Measurements from ENCODE around the gene CEP85L. TPM values are rescaled to one million over a fixed set of nuclear protein-coding genes. Genes with fewer than 3 reads are reported as not detected.

Gene CEP85L
- polyA plus RNA-seq, 1 of the 3 experiments (the other 2 are of a cell fraction), result 1.1 TPM

- ChIA-PET POLR2A (no interaction called here), CTCF (interaction anchor here (1.2 kb wide), 1 partner anchor 9 kb away, joined by 5 read pairs; no protein-coding TSS in a partner anchor)
- H4K20me1 ChIP-seq (ENCODE audit: insufficient read depth), result peaks cover 5% of the 10 kb centered on the region; the same call in 1 of the 2 replicates
- no peak overlapping the region for H3K4me2 ChIP-seq
- no peaks in the 10 kb centered on the region for H3F3A ChIP-seq (replicated peaks; ENCODE audit: insufficient read depth)
- TF ChIP-seq GATA2 (CRISPR knock-in tag; IDR thresholded peaks at IDR 0.05) (no peak), USF1 (IDR thresholded peaks at IDR 0.05; ENCODE audit: borderline replicate concordance, low read depth) (no peak), CHD2 (IDR thresholded peaks at IDR 0.05; ENCODE audit: low read length, partially characterized antibody) (no peak), FOXJ3 (CRISPR knock-in tag; IDR thresholded peaks at IDR 0.05) (no peak), USF2 (IDR thresholded peaks at IDR 0.05; ENCODE audit: borderline replicate concordance, low read depth, low read length) (no peak), POLR2AphosphoS5 (IDR thresholded peaks at IDR 0.05; ENCODE audit: low read depth, low read length) (no peak), PBX3 (IDR thresholded peaks at IDR 0.05) (no peak), TCF12 (IDR thresholded peaks at IDR 0.05) (no peak), RCOR1 (IDR thresholded peaks at IDR 0.05; ENCODE audit: low read length) (no peak), YY1 (IDR thresholded peaks at IDR 0.05; ENCODE audit: low read depth) (no peak), NFIC (IDR thresholded peaks at IDR 0.05; ENCODE audit: borderline replicate concordance) (no peak), FOXM1 (IDR thresholded peaks at IDR 0.05; ENCODE audit: low read depth) (no peak), REST (IDR thresholded peaks at IDR 0.05; ENCODE audit: low read depth, low read length) (no peak), TEAD4 (IDR thresholded peaks at IDR 0.05; ENCODE audit: borderline replicate concordance, insufficient read depth) (no peak), SMC3 (IDR thresholded peaks at IDR 0.05; ENCODE audit: low read depth, low read length) (no peak)
- no peaks in the 10 kb centered on the region for H3K27me3 ChIP-seq (ENCODE audit: insufficient read depth)
- H3K36me3 ChIP-seq (replicated peaks in 1 of 2; ENCODE audit: control insufficient read depth in 1 of 2, insufficient read depth in 2 of 2, low read length in 1 of 2), result peaks cover 0 to 5% of the 10 kb centered on the region in 2 experiments
- H3K27ac ChIP-seq (ENCODE audit: low read depth in 2 of 2, low read length in 1 of 2), result no peak overlapping the region
- H3K9me3 ChIP-seq, result no peaks in the 10 kb centered on the region
- no peak overlapping the region for H3K9ac ChIP-seq
- WGBS (ENCODE audit: low lambda C conversion rate), result 70% methylated on average over 6 of the region's 6 CpGs
- no peaks in the 10 kb centered on the region; a peak in 1 of 4 replicates for H3K4me1 ChIP-seq (ENCODE audit: control insufficient read depth in 1 of 2, insufficient read depth in 2 of 2, low read depth in 1 of 2, low read length in 1 of 2)
- H3K9me2 ChIP-seq, result no peaks in the 10 kb centered on the region
- peak; percentile 12 for DNase-seq
- no peak overlapping the region for H2AFZ ChIP-seq (ENCODE audit: low read depth)
- H3K4me3 ChIP-seq (ENCODE audit: low read depth in 2 of 2, low read length in 1 of 2), result no peak overlapping the region
- H3K79me2 ChIP-seq (ENCODE audit: insufficient read depth), result peaks cover 6% of the 10 kb centered on the region
Measured at GRCh38 chr6:118589649-118590365, 61.6 kb downstream of the CEP85L start.

All from SK-N-SH (cell line).